ENCODE measurements around the gene CDH23. TPM values are rescaled to one million over a fixed set of nuclear protein-coding genes. Genes with fewer than 3 reads are reported as not detected.
A peak's percentile ranks its signal among the peaks of the same experiment; 100 is the strongest.

CDH23 gene
- total and polyA plus RNA-seq, 10 of the 15 experiments (the other 5 are each of a cell fraction or from before 2014, with no cell fraction given): 0.09 to 0.40 (median 0.15) TPM; not detected in 1

GRCh38 chr10:71502190-71502589 is 105.5 kb downstream of the CDH23 start:
- Histone ChIP-seq H3K36me3 (ENCODE audit: control insufficient read depth in 2 of 2, insufficient read depth in 2 of 2, low read length in 1 of 2) (no peaks in the 10 kb centered on the region), H3K27me3 (replicated peaks in 1 of 2; ENCODE audit: control insufficient read depth in 2 of 2, insufficient read depth in 2 of 2, low read length in 1 of 2) (peaks cover 1 to 2% of the 10 kb centered on the region in 2 experiments; a peak in 1 of 4 replicates), H3K9ac (ENCODE audit: control insufficient read depth, insufficient read depth, low read length) (no peak overlapping the region), H3K4me1 (ENCODE audit: control insufficient read depth, insufficient read depth, low read length) (no peaks in the 10 kb centered on the region), H3K79me2 (ENCODE audit: control insufficient read depth, insufficient read depth, low read length) (no peaks in the 10 kb centered on the region), H3K4me3 (no peak overlapping the region), H3K4me2 (ENCODE audit: control insufficient read depth, insufficient read depth) (no peak overlapping the region), H4K20me1 (ENCODE audit: control insufficient read depth, insufficient read depth) (no peaks in the 10 kb centered on the region), H3K9me3 (replicated peaks; ENCODE audit: control insufficient read depth, insufficient read depth, low read length) (no peaks in the 10 kb centered on the region; the same call in 2 of the 3 replicates), H3K27ac (ENCODE audit: control insufficient read depth, insufficient read depth) (no peak overlapping the region), H2AFZ (ENCODE audit: control insufficient read depth, low read depth, low read length) (no peak overlapping the region)
- TF ChIP-seq ZBTB33 (IDR thresholded peaks at IDR 0.05) (no peak), SRF (IDR thresholded peaks at IDR 0.05; ENCODE audit: low read depth in 2 of 2, low read length in 2 of 2) (0 out of 4 replicates have a peak, but pooled peaks of 1 of the 2 experiments have one; percentile 10)
- TF ChIP-seq, protein P1, sequence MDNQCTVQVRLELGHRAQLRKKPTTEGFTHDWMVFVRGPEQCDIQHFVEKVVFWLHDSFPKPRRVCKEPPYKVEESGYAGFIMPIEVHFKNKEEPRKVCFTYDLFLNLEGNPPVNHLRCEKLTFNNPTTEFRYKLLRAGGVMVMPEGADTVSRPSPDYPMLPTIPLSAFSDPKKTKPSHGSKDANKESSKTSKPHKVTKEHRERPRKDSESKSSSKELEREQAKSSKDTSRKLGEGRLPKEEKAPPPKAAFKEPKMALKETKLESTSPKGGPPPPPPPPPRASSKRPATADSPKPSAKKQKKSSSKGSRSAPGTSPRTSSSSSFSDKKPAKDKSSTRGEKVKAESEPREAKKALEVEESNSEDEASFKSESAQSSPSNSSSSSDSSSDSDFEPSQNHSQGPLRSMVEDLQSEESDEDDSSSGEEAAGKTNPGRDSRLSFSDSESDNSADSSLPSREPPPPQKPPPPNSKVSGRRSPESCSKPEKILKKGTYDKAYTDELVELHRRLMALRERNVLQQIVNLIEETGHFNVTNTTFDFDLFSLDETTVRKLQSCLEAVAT (IDR thresholded peaks at IDR 0.05): peak; percentile 52; the same call in 1 of the 2 replicates
- ChIA-PET SMC1A (ENCODE audit: uncharacterized antibody, unreplicated experiment) (no interaction called here), POLR2A (no interaction called here), CTCF (interaction anchor here (0.6 kb wide), 1 partner anchor 183 kb away, joined by 3 read pairs; the partner anchor contains the start of gene SLC29A3), RAD21 (ENCODE audit: unreplicated experiment) (no interaction called here)
- intact Hi-C loops (cut with micrococcal nuclease; ENCODE audit: unreplicated experiment): no loop called here
- in situ Hi-C loops (cut with MboI): no loop called here
- FAIRE-seq (no peak), DNase-seq (ENCODE audit: low read depth, low spot score) (no peak), ATAC-seq (no peak)
- BruUV-seq (replicated peaks): no TSS peak
- WGBS (ENCODE audit: insufficient coverage, insufficient replicate concordance, low lambda C conversion rate, missing lambda C conversion rate): 50% methylated on average over 1 of the region's 1 CpG

GRCh38 chr10:71502851-71503250 is 106.1 kb downstream of the CDH23 start:
- Histone ChIP-seq H3K9ac (ENCODE audit: control insufficient read depth, insufficient read depth, low read length) (no peak overlapping the region), H3K36me3 (ENCODE audit: control insufficient read depth in 2 of 2, insufficient read depth in 2 of 2, low read length in 1 of 2) (no peaks in the 10 kb centered on the region), H2AFZ (ENCODE audit: control insufficient read depth, low read depth, low read length) (no peak overlapping the region), H3K4me3 (no peak overlapping the region), H3K27ac (ENCODE audit: control insufficient read depth, insufficient read depth) (no peak overlapping the region), H4K20me1 (ENCODE audit: control insufficient read depth, insufficient read depth) (no peaks in the 10 kb centered on the region), H3K79me2 (ENCODE audit: control insufficient read depth, insufficient read depth, low read length) (no peaks in the 10 kb centered on the region), H3K4me1 (ENCODE audit: control insufficient read depth, insufficient read depth, low read length) (no peaks in the 10 kb centered on the region), H3K9me3 (replicated peaks; ENCODE audit: control insufficient read depth, insufficient read depth, low read length) (no peaks in the 10 kb centered on the region; the same call in 2 of the 3 replicates), H3K27me3 (replicated peaks in 1 of 2; ENCODE audit: control insufficient read depth in 2 of 2, insufficient read depth in 2 of 2, low read length in 1 of 2) (peaks cover 1 to 2% of the 10 kb centered on the region in 2 experiments; a peak in 1 of 4 replicates), H3K4me2 (ENCODE audit: control insufficient read depth, insufficient read depth) (no peak overlapping the region)
- ChIA-PET SMC1A (ENCODE audit: uncharacterized antibody, unreplicated experiment) (no interaction called here), CTCF (no interaction called here), POLR2A (no interaction called here), RAD21 (ENCODE audit: unreplicated experiment) (no interaction called here)
- FAIRE-seq: no peak
- no peak for DNase-seq (ENCODE audit: low read depth, low spot score)
- in situ Hi-C loops (cut with MboI): no loop called here
- WGBS (ENCODE audit: insufficient coverage, insufficient replicate concordance, low lambda C conversion rate, missing lambda C conversion rate): 45% methylated on average over 5 of the region's 5 CpGs
- intact Hi-C loops (cut with micrococcal nuclease; ENCODE audit: unreplicated experiment): no loop called here
- BruUV-seq (replicated peaks): no TSS peak
- TF ChIP-seq, protein P2, sequence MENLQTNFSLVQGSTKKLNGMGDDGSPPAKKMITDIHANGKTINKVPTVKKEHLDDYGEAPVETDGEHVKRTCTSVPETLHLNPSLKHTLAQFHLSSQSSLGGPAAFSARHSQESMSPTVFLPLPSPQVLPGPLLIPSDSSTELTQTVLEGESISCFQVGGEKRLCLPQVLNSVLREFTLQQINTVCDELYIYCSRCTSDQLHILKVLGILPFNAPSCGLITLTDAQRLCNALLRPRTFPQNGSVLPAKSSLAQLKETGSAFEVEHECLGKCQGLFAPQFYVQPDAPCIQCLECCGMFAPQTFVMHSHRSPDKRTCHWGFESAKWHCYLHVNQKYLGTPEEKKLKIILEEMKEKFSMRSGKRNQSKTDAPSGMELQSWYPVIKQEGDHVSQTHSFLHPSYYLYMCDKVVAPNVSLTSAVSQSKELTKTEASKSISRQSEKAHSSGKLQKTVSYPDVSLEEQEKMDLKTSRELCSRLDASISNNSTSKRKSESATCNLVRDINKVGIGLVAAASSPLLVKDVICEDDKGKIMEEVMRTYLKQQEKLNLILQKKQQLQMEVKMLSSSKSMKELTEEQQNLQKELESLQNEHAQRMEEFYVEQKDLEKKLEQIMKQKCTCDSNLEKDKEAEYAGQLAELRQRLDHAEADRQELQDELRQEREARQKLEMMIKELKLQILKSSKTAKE (IDR thresholded peaks at IDR 0.05; ENCODE audit: low read depth, poor library complexity, severe bottlenecking): no peak
- TF ChIP-seq TCF3 (IDR thresholded peaks at IDR 0.05; ENCODE audit: borderline replicate concordance, insufficient read depth, low read depth, low read length): no peak
- no peak for ATAC-seq

Measured in GM12878 (cell line).